ENCODE data around the gene AQP12B.
"Not testable (repeated sequence)": the region's sequence is repeated elsewhere in the genome, so short reads cannot be mapped to it uniquely, and the experiment has no call there.

AQP12B gene

GRCh38 chr2:240682431-240683224 lies at the start of gene AQP12B:
Gene AQP12B (minus strand): TSS chr2:240682885. CDS start chr2:240682837, 48 bp downstream.
- DNase-seq, result not testable (repeated sequence)

- DNase-seq, result no peak
Measured at GRCh38 chr2:240732184-240732583, 49.5 kb upstream of the AQP12B start.

GRCh38 chr2:240731178-240731545 lies 48.5 kb upstream of the AQP12B start:
- no peak for DNase-seq

GRCh38 chr2:240730501-240731177 lies 48.0 kb upstream of the AQP12B start:
- peak in 1 of 14 donors; percentile 17 for DNase-seq

- DNase-seq, result no peak
Measured at GRCh38 chr2:240728827-240729226, 46.1 kb upstream of the AQP12B start.

- no peak for DNase-seq
Measured at GRCh38 chr2:240728361-240728760, 45.7 kb upstream of the AQP12B start.

GRCh38 chr2:240727913-240728312 lies 45.2 kb upstream of the AQP12B start:
- no peak for DNase-seq

GRCh38 chr2:240727439-240727838 lies 44.8 kb upstream of the AQP12B start:
- no peak for DNase-seq

- no peak for DNase-seq
Measured at GRCh38 chr2:240726876-240727275, 44.2 kb upstream of the AQP12B start.

GRCh38 chr2:240725671-240726070 lies 43.0 kb upstream of the AQP12B start:
- DNase-seq, result no peak

- DNase-seq, result no peak
Measured at GRCh38 chr2:240725266-240725665, 42.6 kb upstream of the AQP12B start.

- no peak for DNase-seq
Measured at GRCh38 chr2:240724431-240724830, 41.7 kb upstream of the AQP12B start.

- DNase-seq, result no peak
Measured at GRCh38 chr2:240723851-240724250, 41.2 kb upstream of the AQP12B start.

- no peak for DNase-seq
Measured at GRCh38 chr2:240722796-240723735, 40.4 kb upstream of the AQP12B start.

- no peak for DNase-seq
Measured at GRCh38 chr2:240722376-240722775, 39.7 kb upstream of the AQP12B start.

- DNase-seq, result no peak
Measured at GRCh38 chr2:240721596-240722180, 39.0 kb upstream of the AQP12B start.

GRCh38 chr2:240720686-240721595 lies 38.3 kb upstream of the AQP12B start:
- DNase-seq, result peak in 7 of 14 donors; percentile 14 to 62 (median 20)

- DNase-seq, result no peak
Measured at GRCh38 chr2:240719676-240720545, 37.2 kb upstream of the AQP12B start.

GRCh38 chr2:240718896-240719490 lies 36.3 kb upstream of the AQP12B start:
- no peak for DNase-seq
